K562 (cell line): Measurements from ENCODE around the gene UGP2. TPM values are rescaled to one million over a fixed set of nuclear protein-coding genes. Genes with fewer than 3 reads are reported as not detected.

Source experiments
- BRCA1 ChIP-seq, 2 experiments: fragments of 450-650 bp in 1 of 2; sonication (generic) in 1 of 2; formaldehyde crosslinking in 1 of 2; IDR thresholded peaks; 2 replicates each; pipeline versions ENCODE4 v1.5.0 to v1.6.1; 2017 to 2020; ENCODE audit warnings: mild to moderate bottlenecking in 1 of 2, missing genetic modification reagents in 1 of 2
- BRD4 ChIP-seq: fragments of 200-600 bp; sonication (generic); IDR thresholded peaks from 2 replicates; pipeline ENCODE4 v1.6.1; 2017; ENCODE audit warnings: inconsistent platforms
- CC2D1A ChIP-seq: fragments of 450-650 bp; IDR thresholded peaks from 2 replicates; pipeline ENCODE4 v1.6.1; 2017; ENCODE audit warnings: mild to moderate bottlenecking
- CTBP1 ChIP-seq: fragments of 450-650 bp; IDR thresholded peaks from 2 replicates; pipeline ENCODE4 v1.6.1; 2016; ENCODE audit warnings: borderline replicate concordance
- JUN ChIP-seq, 2 experiments: sonication (generic) in 1 of 2; formaldehyde crosslinking in 1 of 2; IDR thresholded peaks; 2 replicates each; pipeline versions ENCODE4 v1.6.1 to v1.8.0; 2012 to 2022; ENCODE audit warnings: borderline replicate concordance in 2 of 2, mild to moderate bottlenecking in 2 of 2, improper control_type of control experiment in 1 of 2, low read depth in 1 of 2, low read length in 1 of 2, missing genetic modification reagents in 1 of 2
- MAZ ChIP-seq, 2 experiments: fragments of 450-650 bp in 1 of 2; sonication (generic) in 1 of 2; formaldehyde crosslinking; IDR thresholded peaks in 1 of 2; conservative IDR thresholded peaks in 1 of 2; 2 replicates each; pipeline versions ENCODE4 v1.4.0 to v1.5.0; 2020; ENCODE audit warnings: mild to moderate bottlenecking in 1 of 2, missing genetic modification reagents in 1 of 2
- NONO ChIP-seq, 2 experiments: fragments of 200-400 bp in 1 of 2; fragments of 450-650 bp in 1 of 2; formaldehyde crosslinking in 1 of 2; IDR thresholded peaks; 2 replicates each; pipeline ENCODE4 v1.6.1; 2017; ENCODE audit warnings: low read depth in 2 of 2, mild to moderate bottlenecking in 2 of 2, moderate library complexity in 2 of 2, low read length in 1 of 2
- polyA plus RNA-seq, 8 experiments: library from polyadenylated mRNA; depleted of rRNA in 4 of 8; stranded (reverse) in 5 of 8; unstranded in 3 of 8; fragments of >200 nt; fragmentation: Nextera tagmentation in 2 of 8; fragmentation: Illumina TruSeq in 1 of 8; extraction: Ambion mirVana in 2 of 8; extraction: Trizol in 1 of 8; gene quantifications; 2 replicates each; pipeline versions ENCODE4 v1.2.1 to v1.2.3, GENCODE V29; 2011 to 2014; ENCODE audit warnings: inconsistent platforms in 1 of 8, missing spikeins in 1 of 8
- total RNA-seq, 7 experiments: library from RNA; depleted of rRNA in 6 of 7; stranded (reverse); fragments of >200 nt in 6 of 7; fragmentation: Illumina TruSeq in 2 of 7; extraction: Trizol in 2 of 7; gene quantifications; 2 replicates each; pipeline versions ENCODE4 v1.2.1 to v1.2.3, GENCODE V29; 2011 to 2021; ENCODE audit warnings: low replicate concordance in 1 of 7
- TF ChIP-seq, protein P1 (sequence below), 2 experiments: fragments of 450-650 bp; formaldehyde crosslinking in 1 of 2; IDR thresholded peaks; 2 replicates each; pipeline versions ENCODE4 v1.4.0 to v1.6.1; 2014 to 2020; ENCODE audit warnings: mild to moderate bottlenecking in 2 of 2, borderline replicate concordance in 1 of 2, low read depth in 1 of 2
- TF ChIP-seq, protein P2 (sequence below): fragments of 250-450 bp; sonication (Bioruptor Pico); IDR thresholded peaks from 2 replicates; pipeline ENCODE4 v1.4.0; 2020; ENCODE audit warnings: borderline replicate concordance
- TF ChIP-seq, protein P3 (sequence below): fragments of 450-650 bp; IDR thresholded peaks from 2 replicates; pipeline ENCODE4 v1.6.1; 2016; ENCODE audit warnings: mild to moderate bottlenecking
- TF ChIP-seq, protein P4 (sequence below): IDR thresholded peaks from 2 replicates; pipeline ENCODE4 v1.6.1; 2014; ENCODE audit warnings: antibody characterized with exemption

UGP2 gene
- total and polyA plus RNA-seq, 9 of the 15 experiments (the other 6 are each of a cell fraction or from before 2014, with no cell fraction given): 25.2 to 69.3 (median 58.9) TPM

DNA sequence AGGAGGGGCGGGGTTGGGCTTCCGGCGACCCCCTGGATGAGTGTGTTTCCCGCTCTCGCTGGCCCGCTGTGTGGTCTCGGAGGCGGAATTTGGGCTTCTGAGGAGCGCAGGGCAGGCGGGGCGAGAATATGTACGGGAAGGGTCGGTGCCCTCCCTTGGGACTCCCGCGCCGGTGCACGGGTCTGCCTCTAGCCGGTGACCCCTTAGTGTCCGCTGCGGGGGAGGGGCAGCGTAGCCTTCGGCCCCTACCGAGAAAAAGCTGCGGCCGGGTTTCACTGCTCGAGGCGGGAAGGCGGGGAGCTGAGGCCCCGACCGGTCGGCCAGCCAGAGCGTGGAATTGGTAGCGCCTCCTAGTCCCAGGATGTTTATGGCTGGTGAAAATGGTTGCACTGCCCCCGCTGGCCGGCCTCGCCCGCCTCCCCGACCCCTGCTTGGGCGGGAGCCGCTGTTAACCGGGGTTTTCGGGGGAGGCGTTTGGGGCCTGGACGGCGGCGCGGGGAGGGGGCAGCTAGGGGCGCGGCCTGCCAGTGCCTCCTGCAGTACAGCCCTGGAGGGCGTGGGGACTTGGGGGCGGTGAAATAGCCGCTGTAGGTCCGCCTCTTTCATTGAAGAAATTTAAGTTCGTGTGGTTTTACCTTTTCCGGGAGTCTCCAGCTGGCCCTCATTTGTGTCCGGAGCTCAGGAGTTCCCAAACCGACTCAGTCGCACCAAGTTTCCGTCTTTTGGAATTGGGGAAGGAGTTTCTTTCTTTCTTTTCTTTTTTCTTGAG lies at the start of gene UGP2 (continued):
- TF ChIP-seq, protein P1, sequence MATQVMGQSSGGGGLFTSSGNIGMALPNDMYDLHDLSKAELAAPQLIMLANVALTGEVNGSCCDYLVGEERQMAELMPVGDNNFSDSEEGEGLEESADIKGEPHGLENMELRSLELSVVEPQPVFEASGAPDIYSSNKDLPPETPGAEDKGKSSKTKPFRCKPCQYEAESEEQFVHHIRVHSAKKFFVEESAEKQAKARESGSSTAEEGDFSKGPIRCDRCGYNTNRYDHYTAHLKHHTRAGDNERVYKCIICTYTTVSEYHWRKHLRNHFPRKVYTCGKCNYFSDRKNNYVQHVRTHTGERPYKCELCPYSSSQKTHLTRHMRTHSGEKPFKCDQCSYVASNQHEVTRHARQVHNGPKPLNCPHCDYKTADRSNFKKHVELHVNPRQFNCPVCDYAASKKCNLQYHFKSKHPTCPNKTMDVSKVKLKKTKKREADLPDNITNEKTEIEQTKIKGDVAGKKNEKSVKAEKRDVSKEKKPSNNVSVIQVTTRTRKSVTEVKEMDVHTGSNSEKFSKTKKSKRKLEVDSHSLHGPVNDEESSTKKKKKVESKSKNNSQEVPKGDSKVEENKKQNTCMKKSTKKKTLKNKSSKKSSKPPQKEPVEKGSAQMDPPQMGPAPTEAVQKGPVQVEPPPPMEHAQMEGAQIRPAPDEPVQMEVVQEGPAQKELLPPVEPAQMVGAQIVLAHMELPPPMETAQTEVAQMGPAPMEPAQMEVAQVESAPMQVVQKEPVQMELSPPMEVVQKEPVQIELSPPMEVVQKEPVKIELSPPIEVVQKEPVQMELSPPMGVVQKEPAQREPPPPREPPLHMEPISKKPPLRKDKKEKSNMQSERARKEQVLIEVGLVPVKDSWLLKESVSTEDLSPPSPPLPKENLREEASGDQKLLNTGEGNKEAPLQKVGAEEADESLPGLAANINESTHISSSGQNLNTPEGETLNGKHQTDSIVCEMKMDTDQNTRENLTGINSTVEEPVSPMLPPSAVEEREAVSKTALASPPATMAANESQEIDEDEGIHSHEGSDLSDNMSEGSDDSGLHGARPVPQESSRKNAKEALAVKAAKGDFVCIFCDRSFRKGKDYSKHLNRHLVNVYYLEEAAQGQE (IDR thresholded peaks at IDR 0.05; ENCODE audit: borderline replicate concordance): no peak
- TF ChIP-seq, protein P1 (CRISPR knock-in tag; IDR thresholded peaks at IDR 0.05; ENCODE audit: low read depth): no peak
- TF ChIP-seq BRD4: no peak; the same call in 1 of the 2 replicates
- TF ChIP-seq, protein P2, sequence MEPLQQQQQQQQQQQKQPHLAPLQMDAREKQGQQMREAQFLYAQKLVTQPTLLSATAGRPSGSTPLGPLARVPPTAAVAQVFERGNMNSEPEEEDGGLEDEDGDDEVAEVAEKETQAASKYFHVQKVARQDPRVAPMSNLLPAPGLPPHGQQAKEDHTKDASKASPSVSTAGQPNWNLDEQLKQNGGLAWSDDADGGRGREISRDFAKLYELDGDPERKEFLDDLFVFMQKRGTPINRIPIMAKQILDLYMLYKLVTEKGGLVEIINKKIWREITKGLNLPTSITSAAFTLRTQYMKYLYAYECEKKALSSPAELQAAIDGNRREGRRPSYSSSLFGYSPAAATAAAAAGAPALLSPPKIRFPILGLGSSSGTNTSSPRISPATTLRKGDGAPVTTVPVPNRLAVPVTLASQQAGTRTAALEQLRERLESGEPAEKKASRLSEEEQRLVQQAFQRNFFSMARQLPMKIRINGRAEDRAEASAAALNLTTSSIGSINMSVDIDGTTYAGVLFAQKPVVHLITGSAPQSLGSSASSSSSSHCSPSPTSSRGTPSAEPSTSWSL (CRISPR knock-in tag): no peak
- TF ChIP-seq JUN (IDR thresholded peaks at IDR 0.05; ENCODE audit: borderline replicate concordance, low read depth, low read length): no peak
- TF ChIP-seq JUN (CRISPR knock-in tag; IDR thresholded peaks at IDR 0.05; ENCODE audit: borderline replicate concordance): no peak
- no peak for TF ChIP-seq BRCA1 (IDR thresholded peaks at IDR 0.05)
- TF ChIP-seq BRCA1 (CRISPR knock-in tag; IDR thresholded peaks at IDR 0.05): no peak
- TF ChIP-seq CC2D1A: no peak
- no peak for TF ChIP-seq NONO (IDR thresholded peaks at IDR 0.05; ENCODE audit: low read depth in 2 of 2, low read length in 1 of 2)
- TF ChIP-seq, protein P3, sequence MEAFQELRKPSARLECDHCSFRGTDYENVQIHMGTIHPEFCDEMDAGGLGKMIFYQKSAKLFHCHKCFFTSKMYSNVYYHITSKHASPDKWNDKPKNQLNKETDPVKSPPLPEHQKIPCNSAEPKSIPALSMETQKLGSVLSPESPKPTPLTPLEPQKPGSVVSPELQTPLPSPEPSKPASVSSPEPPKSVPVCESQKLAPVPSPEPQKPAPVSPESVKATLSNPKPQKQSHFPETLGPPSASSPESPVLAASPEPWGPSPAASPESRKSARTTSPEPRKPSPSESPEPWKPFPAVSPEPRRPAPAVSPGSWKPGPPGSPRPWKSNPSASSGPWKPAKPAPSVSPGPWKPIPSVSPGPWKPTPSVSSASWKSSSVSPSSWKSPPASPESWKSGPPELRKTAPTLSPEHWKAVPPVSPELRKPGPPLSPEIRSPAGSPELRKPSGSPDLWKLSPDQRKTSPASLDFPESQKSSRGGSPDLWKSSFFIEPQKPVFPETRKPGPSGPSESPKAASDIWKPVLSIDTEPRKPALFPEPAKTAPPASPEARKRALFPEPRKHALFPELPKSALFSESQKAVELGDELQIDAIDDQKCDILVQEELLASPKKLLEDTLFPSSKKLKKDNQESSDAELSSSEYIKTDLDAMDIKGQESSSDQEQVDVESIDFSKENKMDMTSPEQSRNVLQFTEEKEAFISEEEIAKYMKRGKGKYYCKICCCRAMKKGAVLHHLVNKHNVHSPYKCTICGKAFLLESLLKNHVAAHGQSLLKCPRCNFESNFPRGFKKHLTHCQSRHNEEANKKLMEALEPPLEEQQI: no peak
- TF ChIP-seq, protein P4, sequence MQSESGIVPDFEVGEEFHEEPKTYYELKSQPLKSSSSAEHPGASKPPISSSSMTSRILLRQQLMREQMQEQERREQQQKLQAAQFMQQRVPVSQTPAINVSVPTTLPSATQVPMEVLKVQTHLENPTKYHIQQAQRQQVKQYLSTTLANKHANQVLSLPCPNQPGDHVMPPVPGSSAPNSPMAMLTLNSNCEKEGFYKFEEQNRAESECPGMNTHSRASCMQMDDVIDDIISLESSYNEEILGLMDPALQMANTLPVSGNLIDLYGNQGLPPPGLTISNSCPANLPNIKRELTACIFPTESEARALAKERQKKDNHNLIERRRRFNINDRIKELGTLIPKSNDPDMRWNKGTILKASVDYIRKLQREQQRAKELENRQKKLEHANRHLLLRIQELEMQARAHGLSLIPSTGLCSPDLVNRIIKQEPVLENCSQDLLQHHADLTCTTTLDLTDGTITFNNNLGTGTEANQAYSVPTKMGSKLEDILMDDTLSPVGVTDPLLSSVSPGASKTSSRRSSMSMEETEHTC: no peak
- peak; percentile 82 to 90 for TF ChIP-seq MAZ (CRISPR knock-in tag; conservative IDR thresholded peaks at IDR 0.05 in 1 of 2, IDR thresholded peaks at IDR 0.05 in 1 of 2)
- peak; percentile 6; the same call in 1 of the 2 replicates for TF ChIP-seq CTBP1
